DND-41 (cell line): ENCODE measurements around the gene STOML1.

Experiments used
- EZH2 ChIP-seq: IDR thresholded peaks from 3 replicates; pipeline ENCODE4 v1.6.1; 2012; ENCODE audit warnings: borderline replicate concordance, low read depth, mild to moderate bottlenecking, moderate library complexity, low read length, inconsistent platforms; ENCODE audit not compliant: severe bottlenecking
- TF ChIP-seq, protein P1 (sequence below): IDR thresholded peaks from 2 replicates; pipeline ENCODE4 v1.5.1; 2012; ENCODE audit warnings: borderline replicate concordance, low read length, moderate library complexity, mild to moderate bottlenecking; ENCODE audit not compliant: poor library complexity, severe bottlenecking; ENCODE audit errors: extremely low read depth

DNA sequence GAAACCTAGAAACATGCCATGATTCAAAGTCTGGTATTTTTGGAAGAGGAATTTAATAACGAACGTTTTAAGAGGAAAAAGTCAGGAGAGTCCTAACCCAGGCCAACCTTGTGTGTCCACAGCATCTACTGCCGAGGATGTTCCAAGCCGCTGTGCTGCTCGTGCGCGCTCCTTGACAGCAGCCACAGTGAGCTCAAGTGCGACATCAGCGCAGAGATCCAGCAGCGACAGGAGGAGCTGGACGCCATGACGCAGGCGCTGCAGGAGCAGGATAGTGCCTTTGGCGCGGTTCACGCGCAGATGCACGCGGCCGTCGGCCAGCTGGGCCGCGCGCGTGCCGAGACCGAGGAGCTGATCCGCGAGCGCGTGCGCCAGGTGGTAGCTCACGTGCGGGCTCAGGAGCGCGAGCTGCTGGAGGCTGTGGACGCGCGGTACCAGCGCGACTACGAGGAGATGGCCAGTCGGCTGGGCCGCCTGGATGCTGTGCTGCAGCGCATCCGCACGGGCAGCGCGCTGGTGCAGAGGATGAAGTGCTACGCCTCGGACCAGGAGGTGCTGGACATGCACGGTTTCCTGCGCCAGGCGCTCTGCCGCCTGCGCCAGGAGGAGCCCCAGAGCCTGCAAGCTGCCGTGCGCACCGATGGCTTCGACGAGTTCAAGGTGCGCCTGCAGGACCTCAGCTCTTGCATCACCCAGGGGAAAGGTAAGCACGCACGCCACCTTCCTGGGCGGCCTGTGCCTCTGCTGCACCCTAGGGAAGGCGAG is 30.8 kb upstream of the STOML1 start:
- TF ChIP-seq, protein P1, sequence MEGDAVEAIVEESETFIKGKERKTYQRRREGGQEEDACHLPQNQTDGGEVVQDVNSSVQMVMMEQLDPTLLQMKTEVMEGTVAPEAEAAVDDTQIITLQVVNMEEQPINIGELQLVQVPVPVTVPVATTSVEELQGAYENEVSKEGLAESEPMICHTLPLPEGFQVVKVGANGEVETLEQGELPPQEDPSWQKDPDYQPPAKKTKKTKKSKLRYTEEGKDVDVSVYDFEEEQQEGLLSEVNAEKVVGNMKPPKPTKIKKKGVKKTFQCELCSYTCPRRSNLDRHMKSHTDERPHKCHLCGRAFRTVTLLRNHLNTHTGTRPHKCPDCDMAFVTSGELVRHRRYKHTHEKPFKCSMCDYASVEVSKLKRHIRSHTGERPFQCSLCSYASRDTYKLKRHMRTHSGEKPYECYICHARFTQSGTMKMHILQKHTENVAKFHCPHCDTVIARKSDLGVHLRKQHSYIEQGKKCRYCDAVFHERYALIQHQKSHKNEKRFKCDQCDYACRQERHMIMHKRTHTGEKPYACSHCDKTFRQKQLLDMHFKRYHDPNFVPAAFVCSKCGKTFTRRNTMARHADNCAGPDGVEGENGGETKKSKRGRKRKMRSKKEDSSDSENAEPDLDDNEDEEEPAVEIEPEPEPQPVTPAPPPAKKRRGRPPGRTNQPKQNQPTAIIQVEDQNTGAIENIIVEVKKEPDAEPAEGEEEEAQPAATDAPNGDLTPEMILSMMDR, result no peak
- no peak for TF ChIP-seq EZH2
